IMR-90 (cell line): ENCODE data around the gene DCP2. TPM values are rescaled to one million over a fixed set of nuclear protein-coding genes. Genes with fewer than 3 reads are reported as not detected.

Source experiments
- ATAC-seq: fragments of 200-7000 bp; cut with Tn5 transposase; 2 replicates; pipeline ENCODE4 v1.9.1; 2020; ENCODE audit warnings: low read depth, mild to moderate bottlenecking, moderate library complexity
- BruUV-seq: library from RNA; stranded (reverse); fragments of 400-500 nt; replicated peaks from 2 replicates; lab custom pipeline; 2021; lab: Mats Ljungman, UMichigan
- CTCF ChIA-PET: fragments of 300-600 bp; formaldehyde crosslinking; extraction: SDS; loops from one replicate; lab custom pipeline; 2021; ENCODE audit warnings: antibody characterized with exemption; lab: Yijun Ruan, JAX
- POLR2A ChIA-PET: fragments of 300-600 bp; sonication (Branson Sonifier 250); formaldehyde crosslinking; loops from one replicate; lab custom pipeline; 2022; ENCODE audit warnings: antibody characterized with exemption; ENCODE audit not compliant: unreplicated experiment; lab: Charles Lee
- DNase-seq: peaks from one replicate; pipeline ENCODE4 v3.0.0; 2013
- H2AFZ ChIP-seq: replicated peaks from 2 replicates; pipeline ENCODE3; 2013; ENCODE audit warnings: low read length, mild to moderate bottlenecking; ENCODE audit not compliant: poor library complexity
- H2AK5ac ChIP-seq: 2 replicates; pipeline ENCODE4 v1.6.1; 2013; ENCODE audit warnings: low read depth, low read length, inconsistent platforms
- H2AK9ac ChIP-seq: replicated peaks from 2 replicates; pipeline ENCODE3; 2013; ENCODE audit warnings: mild to moderate bottlenecking, low read depth, low read length, moderate library complexity; ENCODE audit not compliant: poor library complexity
- H2BK120ac ChIP-seq: 2 replicates; pipeline ENCODE4 v1.6.1; 2013; ENCODE audit warnings: low read depth, low read length, inconsistent platforms
- H2BK15ac ChIP-seq: 3 replicates; pipeline ENCODE4 v1.6.1; 2013; ENCODE audit warnings: low read depth, low read length, inconsistent platforms
- H2BK20ac ChIP-seq: 2 replicates; pipeline ENCODE4 v1.6.1; 2013; ENCODE audit warnings: low read depth, mild to moderate bottlenecking, inconsistent platforms, low read length, moderate library complexity
- H2BK5ac ChIP-seq: 2 replicates; pipeline ENCODE4 v1.6.1; 2013; ENCODE audit warnings: mild to moderate bottlenecking, low read depth, low read length, inconsistent platforms; ENCODE audit not compliant: poor library complexity, severe bottlenecking
- H3K14ac ChIP-seq: replicated peaks from 2 replicates; pipeline ENCODE4 v1.6.1; 2013; ENCODE audit warnings: low read depth, low read length, inconsistent platforms
- H3K18ac ChIP-seq: 2 replicates; pipeline ENCODE4 v1.6.1; 2013; ENCODE audit warnings: low read depth, low read length, control low read depth
- H3K23ac ChIP-seq: 2 replicates; pipeline ENCODE4 v1.6.1; 2013; ENCODE audit warnings: low read depth, low read length, inconsistent platforms
- H3K27ac ChIP-seq: 2 replicates; pipeline ENCODE4 v1.5.1; 2013; ENCODE audit warnings: mild to moderate bottlenecking, control low read depth, low read length; ENCODE audit not compliant: insufficient read depth
- H3K27me3 ChIP-seq: 2 replicates; pipeline ENCODE4 v1.6.1; 2013; ENCODE audit warnings: low read length; ENCODE audit not compliant: control insufficient read depth, insufficient read depth
- H3K36me3 ChIP-seq: 2 replicates; pipeline ENCODE4 v1.6.1; 2013; ENCODE audit warnings: low read length, mixed read lengths; ENCODE audit not compliant: control insufficient read depth, insufficient read depth
- H3K4ac ChIP-seq: 2 replicates; pipeline ENCODE4 v1.6.1; 2013; ENCODE audit warnings: low read depth, low read length, inconsistent platforms
- H3K4me1 ChIP-seq: 2 replicates; pipeline ENCODE4 v1.6.1; 2013; ENCODE audit warnings: low read length, mixed read lengths; ENCODE audit not compliant: control insufficient read depth, insufficient read depth
- H3K4me2 ChIP-seq: 2 replicates; pipeline ENCODE4 v1.6.1; 2013; ENCODE audit warnings: low read depth, mild to moderate bottlenecking, control low read depth, low read length, moderate library complexity
- H3K4me3 ChIP-seq: 2 replicates; pipeline ENCODE4 v1.5.1; 2013; ENCODE audit warnings: low read depth, mild to moderate bottlenecking, control low read depth, low read length, moderate library complexity; ENCODE audit not compliant: insufficient read depth
- H3K56ac ChIP-seq: 2 replicates; pipeline ENCODE4 v1.6.1; 2013; ENCODE audit warnings: low read length, inconsistent platforms; ENCODE audit not compliant: insufficient read depth; ENCODE audit errors: extremely low read depth
- H3K79me1 ChIP-seq, 2 experiments: 2 replicates each; pipeline ENCODE4 v1.6.1; 2013; ENCODE audit warnings: low read length in 2 of 2, inconsistent platforms in 1 of 2, low read depth in 1 of 2
- H3K9ac ChIP-seq: 2 replicates; pipeline ENCODE4 v1.6.1; 2013; ENCODE audit warnings: low read depth, low read length, control low read depth
- H3K9me1 ChIP-seq: 2 replicates; pipeline ENCODE4 v1.6.1; 2013; ENCODE audit warnings: low read length, inconsistent platforms; ENCODE audit not compliant: insufficient read depth
- H3K9me3 ChIP-seq: 2 replicates; pipeline ENCODE4 v1.6.1; 2013; ENCODE audit warnings: low read length; ENCODE audit not compliant: control insufficient read depth, insufficient read depth
- H4K20me1 ChIP-seq: 2 replicates; pipeline ENCODE4 v1.6.1; 2013; ENCODE audit warnings: low read length, inconsistent platforms; ENCODE audit not compliant: insufficient read depth
- H4K5ac ChIP-seq: 2 replicates; pipeline ENCODE4 v1.6.1; 2013; ENCODE audit warnings: mild to moderate bottlenecking, low read depth, low read length, control low read depth
- H4K8ac ChIP-seq, 2 experiments: 2 replicates each; pipeline ENCODE4 v1.6.1; 2013; ENCODE audit warnings: low read depth in 2 of 2, low read length in 2 of 2, control low read depth in 1 of 2, inconsistent platforms in 1 of 2
- H4K91ac ChIP-seq: 2 replicates; pipeline ENCODE4 v1.6.1; 2013; ENCODE audit warnings: low read depth, low read length, inconsistent platforms; ENCODE audit not compliant: insufficient read depth
- BHLHE40 ChIP-seq: fragments of 150-350 bp; IDR thresholded peaks from 2 replicates; pipeline ENCODE4 v1.6.1; 2016; ENCODE audit warnings: mild to moderate bottlenecking, low read depth, low read length
- CEBPB ChIP-seq: IDR thresholded peaks from 2 replicates; pipeline ENCODE4 v1.6.1; 2012; ENCODE audit warnings: low read depth, low read length, improper control_type of control experiment
- CHD1 ChIP-seq: IDR thresholded peaks from 2 replicates; pipeline ENCODE4 v1.6.1; 2012; ENCODE audit warnings: low read depth, low read length, improper control_type of control experiment
- CTCF ChIP-seq: conservative IDR thresholded peaks from 2 replicates; pipeline ENCODE4 v1.5.1; 2012; ENCODE audit warnings: mild to moderate bottlenecking, low read depth, low read length, improper control_type of control experiment
- ELK1 ChIP-seq: fragments of 150-350 bp; IDR thresholded peaks from 2 replicates; pipeline ENCODE4 v1.6.1; 2016; ENCODE audit warnings: low read depth, mild to moderate bottlenecking, low read length, moderate library complexity, borderline replicate concordance
- FOS ChIP-seq: fragments of 150-350 bp; IDR thresholded peaks from 2 replicates; pipeline ENCODE4 v1.6.1; 2016; ENCODE audit warnings: low read depth, low read length
- MAFK ChIP-seq: IDR thresholded peaks from 2 replicates; pipeline ENCODE4 v1.6.1; 2012; ENCODE audit warnings: low read depth, low read length, improper control_type of control experiment
- MAZ ChIP-seq: IDR thresholded peaks from 2 replicates; pipeline ENCODE4 v1.6.1; 2012; ENCODE audit warnings: low read depth, mild to moderate bottlenecking, low read length, improper control_type of control experiment, moderate library complexity, borderline replicate concordance
- MXI1 ChIP-seq: IDR thresholded peaks from 2 replicates; pipeline ENCODE4 v1.6.1; 2012; ENCODE audit warnings: low read depth, mild to moderate bottlenecking, low read length, moderate library complexity, borderline replicate concordance
- NFE2L2 ChIP-seq: fragments of 150-350 bp; IDR thresholded peaks from 2 replicates; pipeline ENCODE4 v1.6.1; 2016; ENCODE audit warnings: low read depth, mild to moderate bottlenecking, low read length
- POLR2A ChIP-seq: IDR thresholded peaks from 2 replicates; pipeline ENCODE4 v1.6.1; 2012; ENCODE audit warnings: mild to moderate bottlenecking, low read depth, low read length
- RAD21 ChIP-seq: IDR thresholded peaks from 2 replicates; pipeline ENCODE4 v1.6.1; 2012; ENCODE audit warnings: low read length, improper control_type of control experiment
- RCOR1 ChIP-seq: IDR thresholded peaks from 2 replicates; pipeline ENCODE4 v1.6.1; 2012; ENCODE audit warnings: mild to moderate bottlenecking, low read length, improper control_type of control experiment; ENCODE audit not compliant: insufficient replicate concordance
- RFX5 ChIP-seq: IDR thresholded peaks from 2 replicates; pipeline ENCODE4 v1.8.0; 2012; ENCODE audit warnings: low read depth, mild to moderate bottlenecking, low read length, moderate library complexity
- SMC3 ChIP-seq: fragments of 150-350 bp; IDR thresholded peaks from 2 replicates; pipeline ENCODE4 v1.6.1; 2016; ENCODE audit warnings: low read depth, mild to moderate bottlenecking, antibody characterized with exemption, low read length, moderate library complexity
- WGBS, 2 experiments: methylation state at CpG; one replicate each; pipeline versions ENCODE4 v1.1.5 to v1.1.7; 2013; ENCODE audit warnings: missing lambda C conversion rate in 2 of 2; ENCODE audit not compliant: insufficient read length in 1 of 2; ENCODE audit errors: extremely low coverage in 2 of 2; 5-methylcytosine and 5-hydroxymethylcytosine counted together
- dilution Hi-C: fragments of 300-500 bp; cut with HindIII; formaldehyde crosslinking; loops from one replicate; pipeline ENCODE4 v1.14.3; 2018; ENCODE audit warnings: low sequenced_read_pairs; ENCODE audit not compliant: unreplicated experiment
- in situ Hi-C: fragments of 300-500 bp; cut with MboI; formaldehyde crosslinking; loops from 3 replicates; pipeline ENCODE4 v1.14.3; 2019; ENCODE audit warnings: low sequenced_read_pairs, inconsistent platforms, mixed read lengths
- intact Hi-C: fragments of 100-400 bp; cut with micrococcal nuclease; formaldehyde crosslinking; loops from 2 replicates; pipeline ENCODE4 v1.10.0; 2022
- polyA plus RNA-seq, 3 experiments: library from polyadenylated mRNA; depleted of rRNA; stranded (reverse); fragments of >200 nt; gene quantifications; 2 replicates each; pipeline ENCODE4 v1.2.3, GENCODE V29; 2012; ENCODE audit warnings: low replicate concordance in 1 of 3
- total RNA-seq: library from RNA; depleted of rRNA; stranded (reverse); fragments of >200 nt; gene quantifications from 2 replicates; pipeline ENCODE4 v1.2.3, GENCODE V29; 2012
- TF ChIP-seq, protein P1 (sequence below): fragments of 150-350 bp; IDR thresholded peaks from 2 replicates; pipeline ENCODE4 v1.6.1; 2017; ENCODE audit warnings: mild to moderate bottlenecking, antibody characterized with exemption, low read length, low read depth

DCP2 gene
- total and polyA plus RNA-seq, 2 of the 4 experiments (the other 2 are of a cell fraction): 6.9 to 18.6 TPM

DNA sequence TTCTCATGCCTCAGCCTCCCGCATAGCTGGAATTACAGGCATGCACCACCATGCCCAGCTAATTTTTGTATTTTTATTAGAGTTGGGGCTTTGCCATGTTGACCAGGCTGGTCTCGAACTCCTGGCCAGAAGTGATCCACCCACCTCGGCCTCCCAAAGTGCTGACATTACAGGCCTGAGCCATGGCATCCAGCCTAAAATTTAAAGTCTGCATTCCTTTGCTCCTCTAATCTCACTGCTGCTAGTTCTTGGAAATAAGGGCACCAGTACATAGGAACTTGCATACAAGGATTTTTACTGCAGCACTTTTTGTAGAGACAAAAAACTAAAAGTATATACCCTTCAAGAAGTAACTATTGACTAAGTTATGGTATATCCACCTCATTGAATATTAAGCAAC, 20.0 kb upstream of the DCP2 start:
- in situ Hi-C loops: loop anchor here (25.0 kb wide), 1 partner anchor 394 kb away; no protein-coding TSS in a partner anchor

More for the DNA sequence above, 20.0 kb upstream of the DCP2 start:
- Histone ChIP-seq H3K9ac (no peak overlapping the region), H4K8ac (no peak overlapping the region), H2BK120ac (no peak overlapping the region), H3K9me1 (peaks cover 3% of the 10 kb centered on the region; the same call in 1 of the 2 replicates), H3K4ac (no peak overlapping the region), H3K4me2 (no peak overlapping the region), H3K27me3 (no peaks in the 10 kb centered on the region), H2BK20ac (no peak overlapping the region), H3K4me1 (peaks cover 14% of the 10 kb centered on the region), H4K20me1 (peaks cover 4% of the 10 kb centered on the region; the same call in 1 of the 2 replicates), H3K18ac (no peak overlapping the region), H3K9me3 (no peaks in the 10 kb centered on the region), H2AK9ac (no peak overlapping the region), H3K56ac (no peak overlapping the region), H3K14ac (no peak overlapping the region), H4K91ac (no peak overlapping the region), H3K23ac (no peak overlapping the region), H2AFZ (no peak overlapping the region), H4K5ac (no peak overlapping the region), H2BK5ac (no peak overlapping the region), H3K4me3 (no peak overlapping the region), H3K27ac (no peak overlapping the region), H2BK15ac (no peak overlapping the region), H3K79me1 (no peaks in the 10 kb centered on the region), H3K36me3 (no peaks in the 10 kb centered on the region), H2AK5ac (no peak overlapping the region)
- ATAC-seq (no peak), DNase-seq (no peak)
- no TSS peak for BruUV-seq
- TF ChIP-seq NFE2L2: no peak
- TF ChIP-seq CTCF: no peak
- no peak for TF ChIP-seq RCOR1
- no peak for TF ChIP-seq SMC3
- no peak for TF ChIP-seq RFX5
- no peak for TF ChIP-seq MAZ
- TF ChIP-seq CHD1: no peak
- TF ChIP-seq, protein P1, sequence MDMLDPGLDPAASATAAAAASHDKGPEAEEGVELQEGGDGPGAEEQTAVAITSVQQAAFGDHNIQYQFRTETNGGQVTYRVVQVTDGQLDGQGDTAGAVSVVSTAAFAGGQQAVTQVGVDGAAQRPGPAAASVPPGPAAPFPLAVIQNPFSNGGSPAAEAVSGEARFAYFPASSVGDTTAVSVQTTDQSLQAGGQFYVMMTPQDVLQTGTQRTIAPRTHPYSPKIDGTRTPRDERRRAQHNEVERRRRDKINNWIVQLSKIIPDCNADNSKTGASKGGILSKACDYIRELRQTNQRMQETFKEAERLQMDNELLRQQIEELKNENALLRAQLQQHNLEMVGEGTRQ: no peak
- no peak for TF ChIP-seq ELK1
- no peak for TF ChIP-seq POLR2A
- TF ChIP-seq RAD21: no peak
- no peak for TF ChIP-seq BHLHE40
- TF ChIP-seq CEBPB: no peak
- TF ChIP-seq MXI1: no peak
- no peak for TF ChIP-seq MAFK
- no peak for TF ChIP-seq FOS
- POLR2A ChIA-PET: no interaction called here
- dilution Hi-C loops: no loop called here
- intact Hi-C loops: no loop called here
- WGBS, 2 experiments: 83% methylated on average over 1 of the region's 3 CpGs; no CpG with 5 or more reads in 1 of the 2 experiments
- CTCF ChIA-PET: no interaction called here
